IMR-90 (cell line): ENCODE measurements around the gene FRY. TPM values are rescaled to one million over a fixed set of nuclear protein-coding genes. Genes with fewer than 3 reads are reported as not detected.

ENCODE experiments used
- ATAC-seq: fragments of 200-7000 bp; cut with Tn5 transposase; 2 replicates; pipeline ENCODE4 v1.9.1; 2020; ENCODE audit warnings: low read depth, mild to moderate bottlenecking, moderate library complexity
- BruUV-seq: library from RNA; stranded (reverse); fragments of 400-500 nt; replicated peaks from 2 replicates; lab custom pipeline; 2021; lab: Mats Ljungman, UMichigan
- CTCF ChIA-PET: fragments of 300-600 bp; formaldehyde crosslinking; extraction: SDS; loops from one replicate; lab custom pipeline; 2021; ENCODE audit warnings: antibody characterized with exemption; lab: Yijun Ruan, JAX
- POLR2A ChIA-PET: fragments of 300-600 bp; sonication (Branson Sonifier 250); formaldehyde crosslinking; loops from one replicate; lab custom pipeline; 2022; ENCODE audit warnings: antibody characterized with exemption; ENCODE audit not compliant: unreplicated experiment; lab: Charles Lee
- DNase-seq: peaks from one replicate; pipeline ENCODE4 v3.0.0; 2013
- H2AFZ ChIP-seq: replicated peaks from 2 replicates; pipeline ENCODE3; 2013; ENCODE audit warnings: low read length, mild to moderate bottlenecking; ENCODE audit not compliant: poor library complexity
- H2AK5ac ChIP-seq: 2 replicates; pipeline ENCODE4 v1.6.1; 2013; ENCODE audit warnings: low read depth, low read length, inconsistent platforms
- H2AK9ac ChIP-seq: replicated peaks from 2 replicates; pipeline ENCODE3; 2013; ENCODE audit warnings: mild to moderate bottlenecking, low read depth, low read length, moderate library complexity; ENCODE audit not compliant: poor library complexity
- H2BK120ac ChIP-seq: 2 replicates; pipeline ENCODE4 v1.6.1; 2013; ENCODE audit warnings: low read depth, low read length, inconsistent platforms
- H2BK15ac ChIP-seq: 3 replicates; pipeline ENCODE4 v1.6.1; 2013; ENCODE audit warnings: low read depth, low read length, inconsistent platforms
- H2BK20ac ChIP-seq: 2 replicates; pipeline ENCODE4 v1.6.1; 2013; ENCODE audit warnings: low read depth, mild to moderate bottlenecking, inconsistent platforms, low read length, moderate library complexity
- H2BK5ac ChIP-seq: 2 replicates; pipeline ENCODE4 v1.6.1; 2013; ENCODE audit warnings: mild to moderate bottlenecking, low read depth, low read length, inconsistent platforms; ENCODE audit not compliant: poor library complexity, severe bottlenecking
- H3K14ac ChIP-seq: replicated peaks from 2 replicates; pipeline ENCODE4 v1.6.1; 2013; ENCODE audit warnings: low read depth, low read length, inconsistent platforms
- H3K18ac ChIP-seq: 2 replicates; pipeline ENCODE4 v1.6.1; 2013; ENCODE audit warnings: low read depth, low read length, control low read depth
- H3K23ac ChIP-seq: 2 replicates; pipeline ENCODE4 v1.6.1; 2013; ENCODE audit warnings: low read depth, low read length, inconsistent platforms
- H3K27ac ChIP-seq: 2 replicates; pipeline ENCODE4 v1.5.1; 2013; ENCODE audit warnings: mild to moderate bottlenecking, control low read depth, low read length; ENCODE audit not compliant: insufficient read depth
- H3K27me3 ChIP-seq: 2 replicates; pipeline ENCODE4 v1.6.1; 2013; ENCODE audit warnings: low read length; ENCODE audit not compliant: control insufficient read depth, insufficient read depth
- H3K36me3 ChIP-seq: 2 replicates; pipeline ENCODE4 v1.6.1; 2013; ENCODE audit warnings: low read length, mixed read lengths; ENCODE audit not compliant: control insufficient read depth, insufficient read depth
- H3K4ac ChIP-seq: 2 replicates; pipeline ENCODE4 v1.6.1; 2013; ENCODE audit warnings: low read depth, low read length, inconsistent platforms
- H3K4me1 ChIP-seq: 2 replicates; pipeline ENCODE4 v1.6.1; 2013; ENCODE audit warnings: low read length, mixed read lengths; ENCODE audit not compliant: control insufficient read depth, insufficient read depth
- H3K4me2 ChIP-seq: 2 replicates; pipeline ENCODE4 v1.6.1; 2013; ENCODE audit warnings: low read depth, mild to moderate bottlenecking, control low read depth, low read length, moderate library complexity
- H3K4me3 ChIP-seq: 2 replicates; pipeline ENCODE4 v1.5.1; 2013; ENCODE audit warnings: low read depth, mild to moderate bottlenecking, control low read depth, low read length, moderate library complexity; ENCODE audit not compliant: insufficient read depth
- H3K56ac ChIP-seq: 2 replicates; pipeline ENCODE4 v1.6.1; 2013; ENCODE audit warnings: low read length, inconsistent platforms; ENCODE audit not compliant: insufficient read depth; ENCODE audit errors: extremely low read depth
- H3K79me1 ChIP-seq, 2 experiments: 2 replicates each; pipeline ENCODE4 v1.6.1; 2013; ENCODE audit warnings: low read length in 2 of 2, inconsistent platforms in 1 of 2, low read depth in 1 of 2
- H3K9ac ChIP-seq: 2 replicates; pipeline ENCODE4 v1.6.1; 2013; ENCODE audit warnings: low read depth, low read length, control low read depth
- H3K9me1 ChIP-seq: 2 replicates; pipeline ENCODE4 v1.6.1; 2013; ENCODE audit warnings: low read length, inconsistent platforms; ENCODE audit not compliant: insufficient read depth
- H3K9me3 ChIP-seq: 2 replicates; pipeline ENCODE4 v1.6.1; 2013; ENCODE audit warnings: low read length; ENCODE audit not compliant: control insufficient read depth, insufficient read depth
- H4K20me1 ChIP-seq: 2 replicates; pipeline ENCODE4 v1.6.1; 2013; ENCODE audit warnings: low read length, inconsistent platforms; ENCODE audit not compliant: insufficient read depth
- H4K5ac ChIP-seq: 2 replicates; pipeline ENCODE4 v1.6.1; 2013; ENCODE audit warnings: mild to moderate bottlenecking, low read depth, low read length, control low read depth
- H4K8ac ChIP-seq, 2 experiments: 2 replicates each; pipeline ENCODE4 v1.6.1; 2013; ENCODE audit warnings: low read depth in 2 of 2, low read length in 2 of 2, control low read depth in 1 of 2, inconsistent platforms in 1 of 2
- H4K91ac ChIP-seq: 2 replicates; pipeline ENCODE4 v1.6.1; 2013; ENCODE audit warnings: low read depth, low read length, inconsistent platforms; ENCODE audit not compliant: insufficient read depth
- BHLHE40 ChIP-seq: fragments of 150-350 bp; IDR thresholded peaks from 2 replicates; pipeline ENCODE4 v1.6.1; 2016; ENCODE audit warnings: mild to moderate bottlenecking, low read depth, low read length
- CEBPB ChIP-seq: IDR thresholded peaks from 2 replicates; pipeline ENCODE4 v1.6.1; 2012; ENCODE audit warnings: low read depth, low read length, improper control_type of control experiment
- CHD1 ChIP-seq: IDR thresholded peaks from 2 replicates; pipeline ENCODE4 v1.6.1; 2012; ENCODE audit warnings: low read depth, low read length, improper control_type of control experiment
- ELK1 ChIP-seq: fragments of 150-350 bp; IDR thresholded peaks from 2 replicates; pipeline ENCODE4 v1.6.1; 2016; ENCODE audit warnings: low read depth, mild to moderate bottlenecking, low read length, moderate library complexity, borderline replicate concordance
- MAFK ChIP-seq: IDR thresholded peaks from 2 replicates; pipeline ENCODE4 v1.6.1; 2012; ENCODE audit warnings: low read depth, low read length, improper control_type of control experiment
- MAZ ChIP-seq: IDR thresholded peaks from 2 replicates; pipeline ENCODE4 v1.6.1; 2012; ENCODE audit warnings: low read depth, mild to moderate bottlenecking, low read length, improper control_type of control experiment, moderate library complexity, borderline replicate concordance
- MXI1 ChIP-seq: IDR thresholded peaks from 2 replicates; pipeline ENCODE4 v1.6.1; 2012; ENCODE audit warnings: low read depth, mild to moderate bottlenecking, low read length, moderate library complexity, borderline replicate concordance
- NFE2L2 ChIP-seq: fragments of 150-350 bp; IDR thresholded peaks from 2 replicates; pipeline ENCODE4 v1.6.1; 2016; ENCODE audit warnings: low read depth, mild to moderate bottlenecking, low read length
- POLR2A ChIP-seq: IDR thresholded peaks from 2 replicates; pipeline ENCODE4 v1.6.1; 2012; ENCODE audit warnings: mild to moderate bottlenecking, low read depth, low read length
- RAD21 ChIP-seq: IDR thresholded peaks from 2 replicates; pipeline ENCODE4 v1.6.1; 2012; ENCODE audit warnings: low read length, improper control_type of control experiment
- RCOR1 ChIP-seq: IDR thresholded peaks from 2 replicates; pipeline ENCODE4 v1.6.1; 2012; ENCODE audit warnings: mild to moderate bottlenecking, low read length, improper control_type of control experiment; ENCODE audit not compliant: insufficient replicate concordance
- SMC3 ChIP-seq: fragments of 150-350 bp; IDR thresholded peaks from 2 replicates; pipeline ENCODE4 v1.6.1; 2016; ENCODE audit warnings: low read depth, mild to moderate bottlenecking, antibody characterized with exemption, low read length, moderate library complexity
- USF2 ChIP-seq: fragments of 150-350 bp; IDR thresholded peaks from 2 replicates; pipeline ENCODE4 v1.6.1; 2017; ENCODE audit warnings: mild to moderate bottlenecking, antibody characterized with exemption, low read length, low read depth
- WGBS, 2 experiments: methylation state at CpG; one replicate each; pipeline versions ENCODE4 v1.1.5 to v1.1.7; 2013; ENCODE audit warnings: missing lambda C conversion rate in 2 of 2; ENCODE audit not compliant: insufficient read length in 1 of 2; ENCODE audit errors: extremely low coverage in 2 of 2; 5-methylcytosine and 5-hydroxymethylcytosine counted together
- dilution Hi-C: fragments of 300-500 bp; cut with HindIII; formaldehyde crosslinking; loops from one replicate; pipeline ENCODE4 v1.14.3; 2018; ENCODE audit warnings: low sequenced_read_pairs; ENCODE audit not compliant: unreplicated experiment
- in situ Hi-C: fragments of 300-500 bp; cut with MboI; formaldehyde crosslinking; loops from 3 replicates; pipeline ENCODE4 v1.14.3; 2019; ENCODE audit warnings: low sequenced_read_pairs, inconsistent platforms, mixed read lengths
- intact Hi-C: fragments of 100-400 bp; cut with micrococcal nuclease; formaldehyde crosslinking; loops from 2 replicates; pipeline ENCODE4 v1.10.0; 2022
- polyA plus RNA-seq, 3 experiments: library from polyadenylated mRNA; depleted of rRNA; stranded (reverse); fragments of >200 nt; gene quantifications; 2 replicates each; pipeline ENCODE4 v1.2.3, GENCODE V29; 2012; ENCODE audit warnings: low replicate concordance in 1 of 3
- total RNA-seq: library from RNA; depleted of rRNA; stranded (reverse); fragments of >200 nt; gene quantifications from 2 replicates; pipeline ENCODE4 v1.2.3, GENCODE V29; 2012
- TF ChIP-seq, protein P1 (sequence below): conservative IDR thresholded peaks from 2 replicates; pipeline ENCODE4 v1.5.1; 2012; ENCODE audit warnings: mild to moderate bottlenecking, low read depth, low read length, improper control_type of control experiment

The FRY gene
- total and polyA plus RNA-seq, 2 of the 4 experiments (the other 2 are of a cell fraction), result 3.0 to 4.8 TPM

DNA sequence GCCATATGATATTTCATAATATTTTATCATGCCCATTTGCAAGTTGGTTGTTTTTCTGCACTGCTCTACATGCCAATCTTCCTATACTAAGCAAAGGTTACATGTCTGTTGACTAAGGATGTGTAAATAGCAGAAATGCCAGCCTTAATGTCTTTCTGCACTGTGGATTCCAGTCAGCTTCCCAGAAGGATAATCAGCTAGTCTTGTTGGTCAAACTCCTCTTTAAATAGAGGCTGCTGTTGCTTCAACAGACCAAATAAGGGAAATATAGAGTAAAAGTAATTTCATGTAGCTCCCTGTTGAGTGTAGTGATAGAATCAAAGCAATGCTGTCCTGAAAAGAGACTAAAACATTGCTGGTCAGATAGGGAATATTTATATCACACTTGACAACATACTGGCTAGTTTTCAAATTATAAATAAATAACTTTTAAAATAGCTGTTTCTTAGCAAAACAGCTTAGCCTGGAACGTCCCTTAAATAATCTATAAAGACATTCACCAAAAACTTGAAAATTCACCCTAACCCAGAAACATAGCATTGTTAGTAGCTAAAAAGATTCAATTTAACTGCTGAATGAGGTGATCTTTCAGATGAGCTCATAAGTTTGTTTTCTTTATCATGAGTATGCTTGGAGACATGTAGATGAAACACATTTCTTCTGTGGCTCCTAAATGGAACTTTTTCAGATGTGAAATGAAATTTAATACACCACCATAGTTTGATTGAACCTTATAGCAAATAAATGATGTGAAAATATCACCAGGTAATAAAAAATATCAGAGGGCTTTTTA, 56.6 kb downstream of the FRY start:
- ChIA-PET CTCF (no interaction called here), POLR2A (interaction anchor here (0.7 kb wide), 1 partner anchor 19 kb away, joined by 4 read pairs; no protein-coding TSS in a partner anchor)
- H3K27me3 ChIP-seq, result no peaks in the 10 kb centered on the region
- H3K79me1 ChIP-seq, result peaks cover 0 to 8% of the 10 kb centered on the region in 2 experiments; a peak in 2 of 4 replicates
- H4K5ac ChIP-seq, result no peak overlapping the region
- DNase-seq (peak; percentile 75), ATAC-seq (peak; percentile 75)
- no peak overlapping the region for H3K56ac ChIP-seq
- peak overlapping the region; percentile 12; the same call in 1 of the 2 replicates for H3K4me2 ChIP-seq
- no peak overlapping the region; the same call in 1 of the 2 replicates for H3K4ac ChIP-seq
- no peaks in the 10 kb centered on the region for H3K9me3 ChIP-seq
- peaks cover 5% of the 10 kb centered on the region; the same call in 1 of the 2 replicates for H3K36me3 ChIP-seq
- intact Hi-C loops, result loop anchor here (10.0 kb wide), 1 partner anchor 53 kb away; the partner anchor contains the start of gene FRY
- dilution Hi-C loops, result no loop called here
- H3K27ac ChIP-seq, result peak overlapping the region; percentile 0; the same call in 1 of the 2 replicates
- no peak overlapping the region for H2BK15ac ChIP-seq
- no peak overlapping the region for H3K14ac ChIP-seq
- H4K8ac ChIP-seq, result no peak overlapping the region
- no peak overlapping the region for H2AK9ac ChIP-seq
- no peak overlapping the region for H3K4me3 ChIP-seq
- H4K20me1 ChIP-seq, result no peaks in the 10 kb centered on the region
- no TSS peak for BruUV-seq
- in situ Hi-C loops, result no loop called here
- no peak overlapping the region for H4K91ac ChIP-seq
- H2BK5ac ChIP-seq, result peak overlapping the region; percentile 68
- no peak overlapping the region for H3K9ac ChIP-seq
- H3K4me1 ChIP-seq, result peaks cover 9% of the 10 kb centered on the region
- no peak overlapping the region for H2AK5ac ChIP-seq
- peak overlapping the region; percentile 11; the same call in 1 of the 2 replicates for H2BK20ac ChIP-seq
- no peak overlapping the region for H2AFZ ChIP-seq
- WGBS, 2 experiments, result no CpG with 5 or more reads among the region's 1 CpG
- H3K18ac ChIP-seq, result no peak overlapping the region
- peaks cover 7% of the 10 kb centered on the region for H3K9me1 ChIP-seq
- 0 out of 2 replicates have a peak overlapping the region, but pooled peaks have one; percentile 0 for H3K23ac ChIP-seq
- H2BK120ac ChIP-seq, result peak overlapping the region; percentile 2; the same call in 1 of the 2 replicates
- no peak for TF ChIP-seq BHLHE40
- TF ChIP-seq SMC3, result no peak
- TF ChIP-seq RCOR1, result no peak
- TF ChIP-seq CHD1, result no peak
- no peak for TF ChIP-seq CEBPB
- TF ChIP-seq NFE2L2, result no peak
- no peak for TF ChIP-seq MAFK
- TF ChIP-seq, protein P1, sequence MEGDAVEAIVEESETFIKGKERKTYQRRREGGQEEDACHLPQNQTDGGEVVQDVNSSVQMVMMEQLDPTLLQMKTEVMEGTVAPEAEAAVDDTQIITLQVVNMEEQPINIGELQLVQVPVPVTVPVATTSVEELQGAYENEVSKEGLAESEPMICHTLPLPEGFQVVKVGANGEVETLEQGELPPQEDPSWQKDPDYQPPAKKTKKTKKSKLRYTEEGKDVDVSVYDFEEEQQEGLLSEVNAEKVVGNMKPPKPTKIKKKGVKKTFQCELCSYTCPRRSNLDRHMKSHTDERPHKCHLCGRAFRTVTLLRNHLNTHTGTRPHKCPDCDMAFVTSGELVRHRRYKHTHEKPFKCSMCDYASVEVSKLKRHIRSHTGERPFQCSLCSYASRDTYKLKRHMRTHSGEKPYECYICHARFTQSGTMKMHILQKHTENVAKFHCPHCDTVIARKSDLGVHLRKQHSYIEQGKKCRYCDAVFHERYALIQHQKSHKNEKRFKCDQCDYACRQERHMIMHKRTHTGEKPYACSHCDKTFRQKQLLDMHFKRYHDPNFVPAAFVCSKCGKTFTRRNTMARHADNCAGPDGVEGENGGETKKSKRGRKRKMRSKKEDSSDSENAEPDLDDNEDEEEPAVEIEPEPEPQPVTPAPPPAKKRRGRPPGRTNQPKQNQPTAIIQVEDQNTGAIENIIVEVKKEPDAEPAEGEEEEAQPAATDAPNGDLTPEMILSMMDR, result no peak
- no peak for TF ChIP-seq MAZ
- no peak for TF ChIP-seq MXI1
- TF ChIP-seq POLR2A, result no peak
- no peak for TF ChIP-seq ELK1
- TF ChIP-seq RAD21, result no peak
- no peak for TF ChIP-seq USF2
